Measurements from ENCODE around the gene UTP14A. TPM values are rescaled to one million over a fixed set of nuclear protein-coding genes. Genes with fewer than 3 reads are reported as not detected.

The UTP14A gene
- total RNA-seq: 10 to 100 TPM; 22.7 to 23.8 TPM

GRCh38 chrX:129905787-129906580, at the start of gene UTP14A:
UTP14A (plus strand) TSS chrX:129906164; CDS start chrX:129906211, 47 bp downstream.

Other genes with a start within 250 kb of the UTP14A start
- gene XPNPEP2, start 167.2 kb upstream of the UTP14A start, total RNA-seq: 1 to 10 TPM; 1.3 to 1.7 TPM
- gene SASH3, start 126.2 kb upstream of the UTP14A start, total RNA-seq: 100 to 1,000 TPM; 222 to 239 TPM
- gene ZDHHC9, start 62.3 kb upstream of the UTP14A start, total RNA-seq: 1 to 10 TPM; 7.6 to 8.3 TPM
- 1 to 10 TPM; 7.1 to 7.6 TPM for gene BCORL1, start 76.5 kb downstream of the UTP14A start, total RNA-seq
- gene ELF4, start 204.3 kb downstream of the UTP14A start, total RNA-seq: 10 to 100 TPM; 34.8 to 36.7 TPM